Activated CD4-positive, CD25-positive, alpha-beta regulatory T cell (primary cell): ENCODE data around the gene ZBED6.
"Not testable (repeated sequence)": the region's sequence is repeated elsewhere in the genome, so short reads cannot be mapped to it uniquely, and the experiment has no call there.

Source experiments
- DNase-seq, 4 experiments: peaks; one replicate each; lab custom pipeline; 2025; lab: John Stamatoyannopoulos, UW

ZBED6 gene

GRCh38 chr1:203795441-203796235, at the start of gene ZBED6, which contains the start of gene ZC3H11A:
ZBED6 (plus strand) TSS chr1:203795623; CDS start chr1:203797523, 1,900 bp downstream.
ZC3H11A (plus strand) TSS chr1:203795623; CDS start chr1:203817071, 21,448 bp downstream.
- peak; percentile 91 to 96 (median 94) for DNase-seq

DNA sequence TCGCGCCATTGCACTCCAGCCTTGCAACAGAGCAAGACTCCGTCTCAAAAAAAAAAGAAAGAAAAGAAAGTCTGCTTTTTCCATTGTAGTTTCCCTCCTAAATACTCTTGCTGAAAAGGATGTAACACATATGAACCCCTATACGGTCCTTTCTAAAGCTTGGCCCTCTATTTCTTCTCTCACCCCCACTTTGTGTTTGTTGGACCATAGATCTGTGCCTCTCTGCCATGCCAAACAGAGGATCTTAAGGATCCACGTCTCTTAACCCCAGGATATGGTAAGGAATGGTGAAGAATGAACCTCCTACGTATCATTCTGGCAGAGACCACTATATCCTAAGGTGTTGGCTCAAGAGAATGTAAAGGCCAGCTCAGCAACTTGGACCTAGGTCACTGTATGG, 49.1 kb upstream of the ZBED6 start:
- no peak for DNase-seq

DNA sequence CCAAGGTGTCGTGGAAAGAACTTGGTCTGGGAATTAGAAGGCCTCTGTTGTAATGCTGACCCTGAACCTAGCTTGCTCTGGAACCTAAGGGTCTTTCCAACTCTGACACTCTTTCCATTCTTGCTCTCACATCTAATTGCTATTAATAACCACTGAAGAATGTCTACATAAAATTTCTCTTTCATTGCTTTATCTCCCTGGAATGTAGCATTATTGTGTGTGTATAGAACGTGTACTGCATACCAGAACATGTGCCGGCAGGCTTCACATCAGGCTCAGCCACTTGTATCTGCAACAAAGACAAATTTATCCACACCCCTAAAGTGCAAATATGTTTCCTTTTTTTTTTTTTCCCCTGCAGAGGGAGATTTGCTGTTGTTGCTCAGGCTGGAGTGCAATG, 44.4 kb upstream of the ZBED6 start:
- no peak for DNase-seq

DNA sequence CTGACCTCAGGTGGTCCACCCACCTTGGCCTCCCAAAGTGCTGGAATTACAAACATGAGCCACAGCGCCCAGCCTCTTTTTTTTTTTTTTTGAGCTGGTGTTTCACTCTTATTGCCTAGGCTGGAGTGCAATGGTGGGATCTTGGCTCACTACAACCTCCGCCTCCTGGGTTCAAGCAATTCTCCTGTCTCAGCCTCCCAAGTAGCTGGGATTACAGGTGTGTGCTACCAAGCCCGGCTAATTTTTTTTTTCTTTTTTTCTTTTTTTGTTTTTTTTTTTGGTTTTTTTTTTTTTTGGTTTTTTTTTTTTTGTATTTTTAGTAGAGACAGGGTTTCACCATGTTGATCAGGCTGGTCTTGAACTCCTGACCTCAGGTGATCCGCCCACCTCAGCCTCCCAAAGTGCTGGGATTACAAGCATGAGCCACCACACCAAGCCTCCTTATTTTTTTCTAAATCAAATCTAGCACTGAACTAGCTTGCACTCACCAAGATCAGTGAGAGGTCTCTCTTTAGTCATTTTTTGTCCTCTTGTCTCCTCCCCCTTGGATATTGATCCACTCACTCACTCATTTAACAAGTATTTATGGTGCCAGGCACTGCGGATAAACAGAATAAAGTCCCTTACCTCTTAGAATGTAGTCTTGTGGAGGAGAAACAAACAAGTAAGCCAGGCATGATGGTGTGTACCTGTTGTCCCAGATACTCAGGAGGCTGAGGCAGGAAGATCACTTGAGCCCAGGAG, 43.6 kb upstream of the ZBED6 start:
- not testable (repeated sequence) for DNase-seq

- DNase-seq, result no peak
Measured at GRCh38 chr1:203754455-203754864, 41.0 kb upstream of the ZBED6 start.

DNA sequence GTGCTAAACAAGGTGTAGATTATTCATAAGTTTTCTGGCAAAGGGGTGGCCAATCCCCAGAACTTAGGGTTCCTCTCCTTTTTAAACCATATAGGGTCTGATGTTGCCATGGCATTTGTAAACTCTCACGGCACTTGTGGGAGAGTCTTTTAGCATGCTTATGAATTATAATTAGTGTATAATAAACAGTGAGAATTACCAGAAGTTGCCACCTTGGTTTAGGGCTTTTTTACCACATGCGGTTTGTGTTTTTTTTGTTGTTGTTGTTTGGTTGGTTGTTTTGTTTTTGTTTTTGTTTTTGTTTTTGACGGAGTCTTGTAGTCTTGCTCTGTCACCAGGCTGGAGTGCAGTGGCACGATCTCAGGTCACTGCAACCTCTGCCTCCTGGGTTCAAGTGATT, 39.4 kb upstream of the ZBED6 start:
- DNase-seq, result no peak

- not testable (repeated sequence) for DNase-seq
Measured at GRCh38 chr1:203758749-203759148, 36.7 kb upstream of the ZBED6 start.

DNA sequence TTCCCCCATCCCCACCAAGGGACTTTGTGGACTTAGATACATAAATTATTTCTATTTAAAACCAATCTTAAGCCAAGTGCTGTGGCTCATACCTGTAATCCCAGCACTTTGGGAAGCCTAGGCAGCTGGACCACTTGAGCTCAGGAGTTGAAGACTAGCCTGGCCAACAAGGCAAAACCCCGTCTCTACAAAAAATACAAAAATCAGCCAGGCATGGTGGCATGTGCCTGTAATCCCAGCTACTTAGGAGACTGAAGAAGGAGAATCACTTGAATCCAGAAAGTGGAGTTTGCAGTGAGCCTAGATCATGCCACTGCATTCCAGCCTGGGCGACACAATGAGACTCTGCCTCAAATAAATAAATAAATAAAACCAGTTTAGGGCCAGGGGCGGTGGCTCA, 34.9 kb upstream of the ZBED6 start:
- no peak for DNase-seq

DNA sequence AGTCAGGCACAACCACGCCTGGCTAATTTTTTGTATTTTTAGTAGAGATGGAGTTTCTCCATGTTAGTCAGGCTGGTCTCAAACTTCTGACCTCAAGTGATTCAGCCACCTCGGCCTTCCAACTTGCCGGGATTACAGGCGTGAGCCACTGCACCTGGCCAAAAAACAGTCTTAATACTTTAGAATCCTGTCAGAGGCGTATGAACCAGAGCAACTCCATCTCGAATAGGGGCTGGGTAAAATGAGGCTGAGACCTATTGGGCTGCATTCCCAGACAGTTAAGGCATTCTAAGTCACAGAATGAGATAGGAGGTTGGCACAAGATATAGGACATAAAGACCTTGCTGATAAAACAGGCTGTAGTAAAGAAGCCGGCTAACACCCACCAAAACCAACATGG, 33.5 kb upstream of the ZBED6 start:
- not testable (repeated sequence) for DNase-seq

DNA sequence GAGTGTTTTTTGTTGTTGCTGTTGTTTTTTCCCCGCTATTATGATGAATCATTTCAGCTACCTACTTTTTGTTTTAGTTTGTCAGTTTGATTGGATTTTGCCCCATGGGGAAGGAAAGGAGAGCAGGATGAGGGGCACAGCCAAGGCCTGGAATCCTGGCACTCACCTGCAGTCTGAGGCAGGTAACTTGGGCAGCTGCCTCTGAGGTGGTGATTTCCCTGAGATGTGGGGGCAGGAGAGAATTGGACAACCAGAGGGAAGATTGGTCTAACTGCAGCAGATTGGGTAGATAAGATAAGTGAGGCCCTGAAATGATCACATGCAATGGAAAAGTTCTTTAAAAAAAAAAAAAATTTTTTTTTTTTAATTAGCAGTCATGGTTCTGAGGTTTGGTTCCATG, 31.9 kb upstream of the ZBED6 start:
- no peak for DNase-seq

GRCh38 chr1:203764105-203765028, 31.1 kb upstream of the ZBED6 start:
- DNase-seq, result no peak

- peak; percentile 28 to 51 (median 44) for DNase-seq
Measured at GRCh38 chr1:203765029-203765837, 30.2 kb upstream of the ZBED6 start, which contains the start of gene LAX1. LAX1 (plus strand) TSS chr1:203765183; CDS start chr1:203765566, 383 bp downstream.

DNA sequence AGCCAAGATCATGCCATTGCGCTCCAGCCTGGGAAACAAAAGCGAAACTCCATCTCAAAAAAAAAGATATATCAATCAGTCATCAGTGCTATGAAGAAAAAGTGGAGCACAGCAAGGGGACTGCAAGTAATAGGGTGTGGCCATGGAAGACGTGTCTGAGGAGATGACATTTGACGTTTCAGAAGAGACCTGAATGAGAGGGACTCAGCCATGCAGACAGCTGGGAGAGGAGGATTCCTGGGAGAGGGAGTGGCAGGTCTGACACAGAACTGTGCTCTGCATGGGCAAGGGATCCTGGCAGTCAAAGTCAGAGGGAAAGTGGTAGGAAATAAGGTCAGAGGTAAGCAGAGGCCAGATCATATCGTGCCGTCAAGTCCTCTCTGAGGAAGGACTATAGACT, 27.2 kb upstream of the ZBED6 start:
- no peak for DNase-seq

- no peak for DNase-seq
Measured at GRCh38 chr1:203769505-203770343, 25.7 kb upstream of the ZBED6 start.

DNA sequence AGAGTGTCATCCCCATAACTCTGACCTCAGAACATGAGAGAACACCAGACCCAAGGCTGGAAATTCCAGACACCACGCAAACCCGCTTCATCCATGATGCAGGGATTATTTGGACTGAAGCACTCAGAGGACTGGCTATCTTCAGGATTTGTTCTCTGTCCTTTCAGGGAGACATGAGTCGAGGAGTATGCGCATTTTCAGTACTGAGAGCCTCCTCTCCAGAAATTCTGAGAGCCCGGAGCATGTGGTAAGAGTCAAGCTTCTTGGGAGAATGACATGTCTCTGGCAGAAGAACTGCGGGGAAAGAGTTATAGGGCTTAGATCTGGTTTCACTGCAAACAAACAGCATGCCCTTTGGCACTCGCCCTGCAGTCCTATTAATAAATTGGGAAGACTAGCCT, 23.5 kb upstream of the ZBED6 start:
- DNase-seq, result no peak

GRCh38 chr1:203772836-203773235, 22.6 kb upstream of the ZBED6 start:
- no peak for DNase-seq

DNA sequence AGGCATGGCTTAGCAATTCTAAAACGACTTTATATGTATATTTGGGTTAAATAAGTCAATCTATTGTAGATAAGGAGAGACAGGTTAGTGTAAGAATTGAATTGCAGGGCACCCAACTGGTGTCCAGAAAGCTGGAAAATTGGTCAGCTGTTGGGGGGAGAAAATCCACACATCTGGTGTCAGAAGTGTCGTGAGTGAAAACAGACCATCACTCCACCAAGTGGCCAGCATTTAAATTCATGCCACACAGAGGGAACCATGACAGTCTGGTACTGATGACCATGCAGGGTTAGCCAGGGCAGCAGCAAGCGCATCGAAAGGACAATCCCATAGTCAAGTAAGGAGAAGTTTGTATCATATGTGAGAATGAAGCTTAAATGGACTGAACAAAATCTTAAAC, 18.8 kb upstream of the ZBED6 start:
- no peak for DNase-seq

DNA sequence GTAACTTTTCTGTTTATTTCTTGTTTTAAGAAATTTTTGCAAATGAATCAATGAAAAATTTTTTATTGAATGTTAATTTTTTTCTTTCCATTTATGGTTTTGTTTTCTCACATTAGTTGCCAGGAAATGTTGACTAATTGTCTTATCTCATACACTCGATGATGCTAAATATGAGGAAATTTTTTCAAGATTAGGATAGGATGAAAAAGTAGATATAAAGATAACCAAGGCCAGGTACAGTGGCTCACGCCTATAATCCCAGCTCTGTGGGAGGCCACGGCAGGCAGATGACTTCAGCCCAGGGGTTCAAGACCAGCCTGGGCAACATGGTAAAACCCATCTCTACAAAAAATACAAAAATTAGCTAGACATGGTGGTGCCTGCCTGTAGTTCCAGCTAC, 17.8 kb upstream of the ZBED6 start:
- no peak for DNase-seq

DNA sequence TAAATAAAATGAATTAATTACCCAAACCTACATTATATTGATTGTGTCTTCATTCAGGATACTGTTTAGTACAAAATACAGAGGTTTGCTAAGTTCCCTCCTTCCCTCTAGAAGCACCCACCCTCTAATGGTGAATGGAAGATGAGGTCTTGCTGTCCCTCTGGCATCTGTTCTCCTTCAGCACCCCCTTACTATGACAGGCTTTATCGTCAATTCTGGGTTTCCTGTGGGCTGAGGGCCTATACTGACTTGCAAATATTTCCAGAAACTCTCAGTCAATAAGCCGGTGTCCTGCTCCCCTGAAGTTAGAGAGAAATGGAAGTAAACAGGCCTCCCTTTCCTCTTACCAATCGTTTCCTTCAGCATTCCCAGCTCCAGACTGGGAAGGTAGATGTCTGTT, 17.3 kb upstream of the ZBED6 start:
- no peak for DNase-seq

DNA sequence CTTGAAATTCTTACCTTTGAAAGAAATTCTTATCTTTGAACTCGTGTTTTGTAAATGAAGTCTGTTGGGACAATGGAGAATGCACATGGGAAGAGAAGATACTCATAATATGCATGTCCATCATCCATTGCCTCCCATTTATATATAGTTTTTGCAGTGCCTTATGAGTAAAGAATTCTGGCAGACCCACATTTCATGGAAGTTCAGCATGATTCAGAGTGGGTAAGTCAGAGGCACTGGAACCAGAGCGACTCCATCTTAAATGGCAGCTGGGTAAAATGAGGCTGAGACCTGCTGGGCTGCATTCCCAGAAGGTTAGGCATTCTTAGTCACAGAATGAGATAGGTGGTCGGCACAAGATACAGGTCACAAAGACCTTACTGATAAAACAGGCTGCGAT, 16.6 kb upstream of the ZBED6 start:
- no peak for DNase-seq
